ENCODE measurements around the gene CCDC88B. TPM values are rescaled to one million over a fixed set of nuclear protein-coding genes. Genes with fewer than 3 reads are reported as not detected.
A peak's percentile ranks its signal among the peaks of the same experiment; 100 is the strongest.

CCDC88B gene
- total RNA-seq, 4 donors from 2014 or later, result 0.98 to 5.2 (median 2.1) TPM

- TF ChIP-seq CTCF (IDR thresholded peaks at IDR 0.05 in 4 of 5, conservative IDR thresholded peaks at IDR 0.05 in 1 of 5) (no peak), POLR2A (IDR thresholded peaks at IDR 0.05) (no peak)
- intact Hi-C loops (cut with DNase I; ENCODE audit: low total_unique reads), result no loop called here
- no peaks in the 10 kb centered on the region for H3K9me3 ChIP-seq
- H3K4me1 ChIP-seq, result no peaks in the 10 kb centered on the region
- DNase-seq (no peak), ATAC-seq (no peak)
- in situ Hi-C loops (cut with MboI; ENCODE audit: low sequenced_read_pairs in 4 of 4), result no loop called here
- H3K27ac ChIP-seq, result no peak overlapping the region
- H3K27me3 ChIP-seq, result no peaks in the 10 kb centered on the region
- H3K36me3 ChIP-seq, result peaks cover 0 to 17% of the 10 kb centered on the region in 2 donors
- no peak overlapping the region for H3K4me3 ChIP-seq
These were observed 32.0 kb downstream of the CCDC88B start for GRCh38 chr11:64372021-64372420.

- H3K4me1 ChIP-seq, result peaks cover 0 to 2% of the 10 kb centered on the region in 2 donors
- H3K27me3 ChIP-seq, result no peaks in the 10 kb centered on the region
- ATAC-seq (peak; percentile 78 to 81), DNase-seq (no peak)
- H3K4me3 ChIP-seq, result peak overlapping the region in 1 of 4 donors; percentile 11
- no peak overlapping the region for H3K27ac ChIP-seq
- TF ChIP-seq POLR2A (IDR thresholded peaks at IDR 0.05) (no peak), CTCF (IDR thresholded peaks at IDR 0.05 in 4 of 5, conservative IDR thresholded peaks at IDR 0.05 in 1 of 5) (no peak)
- peaks cover 0 to 7% of the 10 kb centered on the region in 2 donors for H3K36me3 ChIP-seq
- H3K9me3 ChIP-seq, result no peaks in the 10 kb centered on the region
- intact Hi-C loops (cut with DNase I; ENCODE audit: low total_unique reads) (no loop called here), in situ Hi-C loops (cut with MboI; ENCODE audit: low sequenced_read_pairs in 4 of 4) (no loop called here)
These were observed 33.0 kb downstream of the CCDC88B start for GRCh38 chr11:64372802-64373597.

GRCh38 chr11:64373598-64373974 lies 33.6 kb downstream of the CCDC88B start:
- H3K36me3 ChIP-seq, result peaks cover 0 to 1% of the 10 kb centered on the region in 2 donors
- DNase-seq (no peak), ATAC-seq (no peak)
- no peak overlapping the region for H3K4me3 ChIP-seq
- TF ChIP-seq CTCF (IDR thresholded peaks at IDR 0.05 in 4 of 5, conservative IDR thresholded peaks at IDR 0.05 in 1 of 5) (no peak), POLR2A (IDR thresholded peaks at IDR 0.05) (no peak)
- no peaks in the 10 kb centered on the region for H3K9me3 ChIP-seq
- H3K4me1 ChIP-seq, result peaks cover 3 to 8% of the 10 kb centered on the region in 2 donors
- in situ Hi-C loops (cut with MboI; ENCODE audit: low sequenced_read_pairs in 4 of 4), result no loop called here
- no peaks in the 10 kb centered on the region for H3K27me3 ChIP-seq
- H3K27ac ChIP-seq, result no peak overlapping the region
- intact Hi-C loops (cut with DNase I; ENCODE audit: low total_unique reads), result no loop called here

GRCh38 chr11:64376071-64376470 lies 36.1 kb downstream of the CCDC88B start:
- H3K4me3 ChIP-seq, result no peak overlapping the region
- peaks cover 4 to 11% of the 10 kb centered on the region in 2 donors for H3K4me1 ChIP-seq
- ATAC-seq (no peak), DNase-seq (no peak)
- in situ Hi-C loops (cut with MboI; ENCODE audit: low sequenced_read_pairs in 4 of 4), result no loop called here
- no peaks in the 10 kb centered on the region for H3K9me3 ChIP-seq
- H3K27me3 ChIP-seq, result no peaks in the 10 kb centered on the region
- H3K36me3 ChIP-seq, result no peaks in the 10 kb centered on the region
- no peak overlapping the region for H3K27ac ChIP-seq
- TF ChIP-seq CTCF (IDR thresholded peaks at IDR 0.05 in 4 of 5, conservative IDR thresholded peaks at IDR 0.05 in 1 of 5), result no peak
- TF ChIP-seq POLR2A (IDR thresholded peaks at IDR 0.05), result no peak
- intact Hi-C loops (cut with DNase I; ENCODE audit: low total_unique reads), result no loop called here
